Left hindlimb (tissue), 1 donor: ENCODE results near the gene VPREB3.
"Not testable (repeated sequence)": the region's sequence is repeated elsewhere in the genome, so short reads cannot be mapped to it uniquely, and the experiment has no call there.

Experiments
- DNase-seq: peaks from one replicate; pipeline ENCODE4 v3.0.0-alpha.2; 2018

Gene VPREB3

DNA sequence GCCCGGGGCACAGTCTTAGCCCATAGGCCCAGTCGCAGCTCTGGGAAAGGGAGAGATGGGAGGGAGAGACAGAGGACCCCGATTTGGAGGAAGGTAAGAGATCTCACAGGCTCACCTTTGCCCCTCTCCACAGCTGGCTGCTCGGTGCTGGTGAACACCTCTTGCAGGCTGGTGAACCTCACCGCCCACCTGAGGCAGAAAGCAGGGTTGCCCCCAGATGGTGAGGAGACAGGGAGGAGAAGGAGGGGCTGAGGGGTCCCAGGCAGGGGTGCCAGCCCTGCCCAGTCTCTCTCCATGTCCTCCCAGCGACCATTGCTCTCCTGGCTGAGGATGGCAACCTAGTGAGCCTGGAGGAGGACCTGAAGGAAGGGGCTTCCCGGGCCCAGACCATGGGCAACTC is 9.7 kb upstream of the VPREB3 start:
- no peak for DNase-seq

DNA sequence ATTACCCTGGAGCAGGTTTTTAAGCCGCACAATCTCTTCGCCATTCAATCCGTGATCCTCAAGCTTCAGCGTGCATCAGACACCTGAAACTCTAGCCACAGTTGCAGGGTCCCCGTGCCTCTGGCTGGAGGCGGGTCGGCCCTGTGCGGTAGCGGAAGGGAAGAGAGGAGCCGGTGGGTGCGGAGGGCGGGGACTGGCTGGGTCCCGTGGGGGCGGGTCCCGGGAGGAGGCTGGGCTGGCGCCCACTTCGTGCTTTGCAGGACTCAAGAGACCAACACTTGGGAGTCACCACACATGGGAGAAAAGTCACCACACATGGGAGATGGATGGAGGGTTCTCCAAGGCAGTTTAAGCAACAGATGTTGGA is 9.3 kb upstream of the VPREB3 start:
- DNase-seq, result no peak

DNA sequence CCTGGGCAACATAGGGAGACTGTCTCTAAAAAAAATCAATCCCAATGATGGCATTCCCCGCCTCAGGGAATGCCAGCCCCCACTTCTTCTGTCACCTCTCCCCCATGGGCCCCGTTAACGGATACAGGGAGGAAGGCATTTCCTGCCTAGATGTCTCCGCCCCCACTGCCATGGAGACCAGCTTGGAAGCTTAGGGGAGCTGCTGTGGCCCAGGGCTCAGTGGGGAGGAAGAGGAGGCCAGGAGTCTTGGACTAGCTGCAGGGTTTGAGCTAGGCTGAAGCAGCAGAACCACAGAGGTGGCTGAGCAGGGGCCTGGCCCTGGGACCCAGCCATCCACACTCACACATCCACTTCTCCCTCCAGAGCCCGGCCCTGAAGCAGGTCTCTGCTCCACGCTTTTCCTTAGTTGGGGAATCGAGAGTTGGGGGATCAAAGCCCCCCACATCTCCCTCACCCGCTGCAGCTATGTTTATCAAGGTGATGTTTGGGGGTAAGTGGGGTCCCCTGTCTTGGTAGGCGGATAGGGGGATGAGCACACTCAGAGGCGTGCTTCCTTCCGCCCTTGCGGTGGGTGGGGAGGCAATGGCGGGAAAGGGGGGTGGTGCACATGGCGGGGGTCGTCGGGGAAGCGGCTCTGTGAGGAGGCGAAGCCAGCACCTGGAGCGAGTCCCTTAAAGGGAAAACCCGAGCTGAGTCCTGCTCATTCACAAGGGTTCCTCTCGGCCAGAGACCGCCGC is 8.8 kb upstream of the VPREB3 start, which contains the start of gene C22orf15:
Gene C22orf15, plus strand, starts transcription at position 149 of the 737 bp plus-strand sequence. Its CDS starts 317 bp downstream, at position 466.
- DNase-seq, result no peak

DNA sequence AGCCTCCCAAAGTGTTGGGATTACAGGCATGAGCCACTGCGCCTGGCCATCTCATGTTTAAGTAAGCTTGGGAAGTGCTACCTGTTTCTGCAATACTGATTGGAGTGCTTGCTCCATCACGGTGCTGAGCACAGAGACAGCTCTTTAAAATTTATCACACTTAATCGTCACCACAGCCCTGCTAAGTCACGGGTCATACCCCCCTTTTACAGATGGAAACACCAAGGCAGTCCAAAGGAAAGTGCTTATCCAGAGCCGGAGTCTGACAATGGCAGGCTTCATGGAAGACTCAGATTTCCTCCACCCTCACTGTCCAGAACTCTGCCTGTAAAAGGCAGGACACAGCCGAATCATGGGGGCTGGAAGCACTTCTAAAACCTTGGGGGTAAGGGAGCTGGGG is 5.8 kb upstream of the VPREB3 start:
- no peak for DNase-seq

DNA sequence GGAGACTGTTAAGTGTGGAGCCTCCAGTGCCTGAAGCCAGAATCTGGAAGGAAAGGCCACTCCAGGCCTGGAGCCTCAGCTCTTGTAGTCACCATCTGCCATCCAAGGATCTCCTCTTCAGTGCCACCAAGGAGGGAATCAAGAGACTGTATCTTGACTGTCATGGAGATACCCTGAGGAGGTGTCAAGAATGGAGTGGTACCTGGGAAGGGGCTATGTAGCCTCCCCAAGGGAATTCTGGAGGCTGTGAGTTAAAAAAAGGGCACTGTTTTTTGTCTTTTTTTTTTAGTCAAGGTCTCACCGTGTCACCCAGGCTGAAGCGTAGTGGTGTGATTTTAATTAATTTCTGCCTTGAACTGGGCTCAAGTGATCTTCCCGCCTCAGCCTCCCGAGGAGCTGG is 5.3 kb upstream of the VPREB3 start:
- DNase-seq, result no peak

DNA sequence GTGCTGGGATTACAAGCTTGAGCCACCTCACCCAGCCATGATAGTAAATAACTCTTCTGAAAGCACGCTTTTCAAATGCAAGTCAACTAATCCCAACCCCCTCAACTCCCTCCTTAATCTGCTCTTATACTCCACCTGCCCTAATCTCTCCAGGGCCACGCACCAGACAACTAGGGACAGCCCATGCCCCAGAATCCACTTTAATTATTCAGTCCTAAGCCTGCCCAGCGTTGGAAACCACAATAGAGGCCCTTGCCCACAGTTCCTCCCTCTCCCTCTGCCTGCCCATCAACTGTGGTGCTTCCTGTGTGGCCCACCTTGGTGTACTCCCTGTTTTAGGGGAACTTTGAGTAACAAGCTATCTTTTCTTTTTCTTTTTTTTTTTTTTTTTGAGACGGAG is 2.7 kb upstream of the VPREB3 start:
- DNase-seq, result no peak

DNA sequence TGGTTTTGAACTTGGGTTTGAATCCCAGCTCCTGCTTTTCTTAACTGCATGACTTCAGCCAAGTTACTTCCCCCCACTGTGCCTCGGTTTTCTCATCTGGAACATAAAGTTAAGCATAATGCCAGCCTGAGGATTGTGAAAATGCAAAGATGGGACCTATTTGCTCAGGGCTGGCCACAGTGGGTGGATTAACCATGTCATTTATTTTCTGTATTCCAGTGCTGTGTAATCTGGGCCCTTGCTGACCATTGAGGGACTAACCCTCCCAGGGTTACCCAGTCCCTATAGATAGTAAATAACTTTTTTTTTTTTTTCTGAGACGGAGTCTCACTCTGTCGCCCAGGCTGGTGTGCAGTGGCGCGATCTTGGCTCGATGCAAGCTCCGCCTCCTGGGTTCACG is 1.5 kb upstream of the VPREB3 start:
- DNase-seq, result no peak

DNA sequence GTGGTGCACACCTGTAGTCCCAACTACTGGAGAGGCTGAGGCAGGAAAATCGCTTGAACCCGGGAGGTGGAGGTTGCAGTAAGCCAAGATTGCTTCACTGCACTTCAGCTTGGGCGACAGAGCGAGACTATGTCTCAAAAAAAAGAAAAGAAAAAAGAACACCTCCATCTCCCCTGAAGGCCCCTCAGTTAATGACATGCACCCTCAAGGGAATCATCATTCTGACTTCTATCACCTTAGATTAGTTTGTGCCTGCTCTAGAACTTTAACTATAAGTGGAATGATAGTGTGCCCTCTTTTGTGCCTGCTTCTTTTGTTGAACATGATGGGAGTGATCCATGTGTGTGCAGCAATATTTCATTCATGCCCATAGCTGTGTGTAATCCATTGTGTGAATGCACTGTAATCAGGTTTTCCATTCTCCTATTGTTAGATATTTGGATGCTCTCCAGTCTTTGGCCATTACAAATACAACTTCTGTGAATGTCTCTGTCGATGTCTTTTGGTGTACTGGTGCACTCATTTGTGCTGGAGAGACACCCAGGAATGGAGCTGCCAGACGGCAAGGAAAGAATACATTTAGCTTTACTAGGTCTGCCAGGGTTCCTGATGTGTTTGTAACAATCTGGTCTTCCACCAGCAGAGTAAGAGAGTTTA is 883 bp upstream of the VPREB3 start:
- no peak for DNase-seq

DNA sequence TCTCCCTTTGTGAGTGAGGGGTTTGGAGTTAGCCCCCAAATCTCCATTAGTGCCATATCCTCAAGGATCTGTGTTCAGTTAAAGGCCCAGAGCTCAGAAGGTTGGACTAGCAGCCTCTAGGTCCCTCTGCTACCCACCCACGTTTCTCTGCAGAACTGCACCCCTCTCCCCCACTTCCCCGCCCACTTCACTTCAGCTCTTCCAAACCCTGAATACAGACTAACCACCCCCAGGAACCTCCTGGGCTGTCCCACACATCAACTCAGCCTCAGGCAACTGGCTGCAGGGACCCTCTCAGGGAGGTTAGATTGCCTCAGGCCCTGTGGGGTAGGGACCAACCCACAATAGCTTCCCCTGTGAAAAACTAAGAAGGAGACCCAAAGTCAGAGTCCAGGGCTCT is 840 bp downstream of the VPREB3 start:
- no peak for DNase-seq

DNA sequence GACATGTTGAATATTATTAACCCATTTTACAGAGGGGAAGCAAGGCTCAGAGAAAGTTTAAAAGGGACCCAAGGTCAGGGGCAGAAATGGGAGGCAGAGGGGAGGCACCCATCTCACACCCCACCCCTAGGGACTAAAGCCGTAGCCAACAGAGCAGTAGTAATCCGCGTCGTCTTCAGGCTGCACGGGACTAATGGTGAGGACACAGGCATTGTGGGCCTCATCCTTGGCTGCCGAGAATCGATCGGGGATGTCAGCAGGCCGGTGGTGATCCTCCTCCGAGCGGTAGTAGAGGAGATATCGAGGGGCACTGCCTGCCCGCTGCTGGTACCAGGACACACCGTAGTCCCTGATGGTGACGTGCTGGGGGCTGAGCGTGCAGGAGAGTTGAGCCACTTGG is 1.5 kb downstream of the VPREB3 start:
- no peak for DNase-seq

DNA sequence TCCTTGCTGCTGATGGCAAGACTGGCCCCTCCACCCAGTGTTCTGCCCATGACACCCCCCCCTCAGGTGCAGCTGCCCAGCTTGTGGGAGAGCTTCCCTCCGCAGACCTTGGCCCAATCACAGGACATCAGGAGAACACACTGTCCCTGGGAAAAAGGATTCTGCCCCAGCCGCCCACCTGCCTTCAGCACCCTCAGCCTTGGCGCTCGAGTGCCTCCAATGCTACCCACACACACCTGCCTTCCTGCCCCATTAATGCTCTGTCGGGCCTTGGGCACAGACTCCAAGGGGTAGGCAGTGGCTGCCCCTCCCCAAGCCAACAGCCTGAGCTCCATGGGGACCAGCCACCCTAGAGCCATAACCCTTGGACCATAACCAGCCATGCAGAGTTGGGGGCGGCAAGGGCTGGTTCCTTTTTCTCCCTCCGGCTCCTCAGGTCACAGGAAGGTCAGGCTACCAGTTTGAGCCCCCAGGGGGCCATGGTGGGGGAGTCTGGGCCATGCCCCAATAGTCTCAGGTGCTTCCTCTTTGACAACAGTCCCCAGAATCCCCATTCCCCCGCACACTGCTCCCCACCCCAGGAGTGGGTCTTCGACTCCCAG is 2.0 kb downstream of the VPREB3 start:
- DNase-seq, result no peak

DNA sequence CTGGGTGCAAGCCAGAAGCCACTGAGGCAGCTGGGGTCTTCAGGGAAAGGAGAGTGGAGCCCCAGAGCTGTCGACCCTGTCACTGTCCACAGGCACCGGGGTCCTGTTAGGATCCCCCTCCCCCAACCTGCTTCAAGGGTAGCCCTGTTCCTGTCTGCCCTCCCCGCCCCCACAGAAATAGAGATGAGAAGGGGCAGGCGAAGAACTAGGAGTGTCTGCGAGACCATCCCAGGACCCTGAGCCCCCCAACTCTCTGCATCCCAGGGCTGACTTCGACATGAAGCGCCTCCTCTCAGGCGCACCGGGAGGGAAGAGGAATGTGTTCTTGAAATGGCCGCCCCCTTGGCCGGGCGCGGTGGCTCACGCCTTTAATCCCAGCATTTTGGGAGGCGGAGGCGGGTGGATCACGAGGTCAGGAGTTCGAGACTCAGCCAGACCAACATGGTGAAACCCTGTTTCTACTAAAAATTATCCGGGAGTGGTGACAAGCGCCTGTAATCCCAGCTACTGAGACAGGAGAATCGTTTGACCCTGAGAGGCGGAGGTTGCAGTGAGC is 2.7 kb downstream of the VPREB3 start:
- peak; percentile 77 for DNase-seq

DNA sequence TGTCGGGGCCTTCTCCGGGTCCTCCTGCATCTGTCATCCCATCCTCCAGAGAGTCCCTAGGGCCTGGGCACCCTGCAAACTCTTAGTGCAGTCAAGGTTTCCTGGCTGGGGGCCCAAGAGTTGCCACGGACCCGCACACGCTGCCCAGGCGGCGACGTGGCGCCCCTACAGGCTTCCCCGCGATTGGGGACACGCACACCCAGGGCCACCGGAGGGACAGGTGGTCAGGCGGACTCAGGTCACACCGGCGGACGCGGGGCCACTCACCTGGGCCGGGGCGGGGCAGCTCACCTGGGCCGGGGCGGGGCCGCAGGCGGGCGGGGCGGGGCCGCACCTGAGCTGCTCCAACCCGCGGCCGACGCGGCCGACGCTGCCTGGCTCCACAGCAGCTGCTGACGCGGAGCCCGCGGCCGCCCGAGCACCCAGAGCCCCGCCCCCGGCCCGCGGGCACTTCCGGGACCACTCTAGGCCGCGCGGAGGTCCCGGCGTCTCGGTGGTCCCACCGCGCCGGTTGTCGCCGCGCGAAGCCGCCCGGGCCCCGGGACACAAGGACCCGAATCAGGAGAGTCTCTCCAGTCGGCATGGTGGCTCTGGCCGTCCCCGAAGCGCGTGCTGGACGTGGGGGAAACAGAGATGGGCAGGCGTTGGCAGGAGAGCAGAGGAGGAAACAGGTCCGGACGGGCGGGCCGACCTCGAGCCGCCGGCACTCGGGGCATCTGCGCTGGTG is 3.3 kb downstream of the VPREB3 start, which contains the start of gene ZNF70:
Gene ZNF70, minus strand, starts transcription at position 399 of the 727 bp plus-strand sequence. CDS start 5,972 bp downstream, outside the sequence.
- DNase-seq, result peak; percentile 89

DNA sequence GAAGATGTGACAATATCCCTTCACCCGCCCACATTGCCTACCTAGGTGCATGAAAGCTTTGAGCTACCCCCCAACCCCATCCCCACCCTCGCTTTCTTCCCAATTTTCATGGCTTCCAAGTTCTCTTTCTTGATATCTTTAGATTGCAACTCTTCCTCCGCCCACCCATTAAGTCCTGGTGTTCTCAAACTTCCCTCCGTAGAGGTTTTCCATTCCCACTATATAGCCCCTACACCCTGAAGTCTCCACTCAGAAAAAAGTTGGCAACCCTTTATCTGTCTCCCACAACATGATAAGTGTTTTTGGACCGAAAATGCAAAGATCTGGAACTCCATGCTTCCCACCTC is 3.9 kb downstream of the VPREB3 start:
- no peak for DNase-seq

DNA sequence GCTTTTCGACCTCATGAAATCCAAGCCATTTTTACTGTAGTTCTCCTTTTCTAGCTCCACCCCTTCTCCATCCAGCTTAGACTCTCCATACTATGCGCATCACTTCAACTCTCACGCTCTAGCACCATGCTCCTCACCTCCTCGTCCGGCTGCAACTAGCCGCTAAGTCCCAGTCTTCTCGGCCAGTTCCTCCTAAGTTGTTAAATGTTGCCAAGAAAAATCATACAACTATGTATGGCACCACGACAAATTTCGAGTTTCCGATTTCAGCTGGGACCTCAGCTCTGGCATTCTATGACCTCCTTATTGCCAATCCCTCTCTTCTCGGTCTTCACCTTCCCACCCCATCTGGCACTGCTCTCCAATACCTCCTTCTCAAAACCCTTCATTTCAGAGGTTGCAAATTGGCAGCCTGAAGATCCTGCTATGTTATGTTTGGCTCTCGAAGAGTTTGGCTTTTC is 4.4 kb downstream of the VPREB3 start:
- DNase-seq, result peak; percentile 82

DNA sequence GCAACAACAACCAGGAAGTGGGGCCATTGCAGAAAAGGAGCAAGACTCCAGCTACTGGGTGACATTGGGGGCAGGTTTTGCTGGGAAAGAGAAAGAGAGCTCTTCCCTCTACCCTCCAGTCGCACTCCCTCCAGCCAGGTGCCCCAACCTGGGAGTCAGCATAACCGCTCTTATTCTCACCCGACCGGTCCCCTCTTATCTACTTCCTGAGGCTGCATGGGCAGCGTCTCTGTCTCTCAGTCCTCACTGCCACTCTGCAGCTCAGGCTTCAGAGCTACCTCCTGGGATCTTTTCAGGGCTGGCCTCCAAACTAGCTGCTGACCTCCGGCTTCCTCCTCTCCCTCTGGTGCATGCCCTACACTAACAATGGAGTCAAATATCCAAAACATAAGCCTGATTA is 8.4 kb downstream of the VPREB3 start:
- no peak for DNase-seq

DNA sequence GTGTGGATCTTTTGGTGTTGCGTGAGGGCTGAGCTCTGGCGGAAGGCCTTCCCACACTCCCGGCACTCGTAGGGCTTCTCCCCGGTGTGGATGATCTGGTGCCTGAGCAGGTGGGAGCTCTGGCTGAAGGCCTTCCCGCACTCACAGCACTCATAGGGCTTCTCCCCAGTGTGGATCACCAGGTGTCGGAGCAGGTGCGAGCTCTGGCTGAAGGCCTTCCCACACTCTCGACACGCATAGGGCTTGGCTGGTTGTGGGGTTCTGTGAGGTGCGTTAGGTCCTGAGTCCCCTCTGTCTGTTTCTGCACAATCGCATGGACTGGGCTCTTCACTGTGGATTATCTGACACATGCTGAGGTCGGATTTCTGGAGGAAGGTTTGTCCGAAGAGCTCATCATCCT is 9.7 kb downstream of the VPREB3 start:
- no peak for DNase-seq

DNA sequence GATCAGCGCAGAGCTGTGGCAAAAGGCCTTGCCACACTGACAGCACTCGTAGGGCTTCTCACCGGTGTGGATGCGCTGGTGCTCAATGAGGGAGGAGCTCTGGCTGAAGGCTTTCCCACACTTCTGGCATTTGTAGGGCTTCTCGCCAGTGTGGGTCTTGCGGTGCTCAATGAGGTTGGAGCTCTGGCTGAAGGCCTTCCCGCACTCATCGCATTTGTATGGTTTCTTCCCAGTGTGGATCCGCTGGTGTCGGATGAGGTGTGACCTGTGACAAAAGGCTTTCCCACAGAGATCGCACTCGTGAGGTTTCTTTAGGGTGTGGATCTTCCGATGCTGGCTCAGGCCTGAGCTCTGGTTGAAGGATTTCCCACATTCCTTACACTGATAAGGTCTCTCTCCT is 10.2 kb downstream of the VPREB3 start:
- DNase-seq, result no peak

DNA sequence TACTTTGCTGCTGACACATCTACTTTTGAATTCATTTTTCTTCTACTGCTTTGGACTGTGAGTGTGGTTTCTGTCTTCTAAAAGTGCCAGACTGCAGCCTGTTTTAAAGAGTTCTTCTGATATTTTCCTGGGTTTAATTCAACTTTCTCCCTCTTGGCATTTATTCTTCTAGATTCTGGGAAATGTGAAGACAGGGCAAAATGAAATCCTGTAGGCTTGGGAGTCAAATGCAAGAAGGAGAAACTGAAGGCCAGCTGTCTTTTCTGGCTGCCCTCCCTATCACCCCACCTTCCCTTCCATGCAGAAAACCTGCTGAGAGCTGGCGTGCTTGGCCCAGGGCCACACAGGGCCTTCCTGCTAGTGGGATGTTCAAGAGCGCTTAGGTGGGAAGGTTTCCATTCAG is 10.9 kb downstream of the VPREB3 start:
- peak; percentile 88 for DNase-seq

DNA sequence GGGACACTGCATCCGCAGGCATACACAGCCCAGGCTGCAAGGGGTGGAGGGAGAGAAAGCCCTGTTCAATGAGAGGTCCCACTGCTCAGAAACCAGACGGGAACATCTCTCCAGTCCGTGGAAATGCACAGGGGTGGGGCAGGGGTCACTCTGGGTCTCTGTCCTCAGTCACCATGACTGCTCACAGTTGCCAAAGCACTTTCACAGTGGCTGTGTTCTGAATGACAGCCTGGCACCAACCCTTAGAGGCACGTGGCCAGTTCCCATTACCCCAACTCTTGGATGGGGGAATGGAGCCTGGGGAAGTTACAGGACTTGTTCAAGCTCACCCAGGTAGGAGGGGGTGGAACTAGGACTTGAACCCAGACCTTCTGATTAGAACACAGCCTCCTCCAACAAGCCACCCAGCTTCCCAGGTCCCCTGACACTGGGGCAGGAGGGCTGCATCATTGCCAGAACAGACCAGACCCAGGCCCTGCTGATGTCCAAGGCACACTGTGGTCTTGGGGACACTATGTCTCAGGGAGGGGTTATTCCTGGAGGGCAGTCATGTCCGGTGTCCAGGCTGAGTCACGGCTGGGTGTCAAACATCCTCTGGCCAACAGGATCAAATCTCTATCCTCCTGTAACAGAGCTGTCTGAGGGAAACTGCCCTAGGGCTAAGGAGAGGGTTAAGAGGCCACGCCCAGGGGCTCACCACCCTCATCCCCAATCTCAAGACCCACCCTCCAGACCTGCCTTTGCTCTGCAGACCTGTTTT is 11.5 kb downstream of the VPREB3 start:
- DNase-seq, result no peak

DNA sequence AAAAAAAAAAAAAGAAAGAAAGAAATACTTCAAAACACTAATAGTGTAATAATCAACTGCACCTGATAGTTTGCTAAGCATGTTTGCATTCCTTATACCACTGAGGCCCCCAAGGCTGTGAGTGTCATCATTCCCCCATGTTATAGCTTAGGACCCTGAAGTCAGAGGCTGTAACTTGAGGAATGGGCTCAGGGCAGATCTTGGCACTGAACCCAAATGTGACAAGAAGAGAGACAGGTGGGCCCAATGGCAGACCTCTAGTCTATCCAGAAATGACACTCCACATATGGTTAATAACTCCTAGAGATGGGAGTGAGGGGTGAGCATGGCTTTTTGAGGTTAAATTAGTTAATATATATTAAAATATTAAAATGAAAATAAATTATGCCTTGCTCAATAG is 16.5 kb downstream of the VPREB3 start:
- DNase-seq, result no peak

DNA sequence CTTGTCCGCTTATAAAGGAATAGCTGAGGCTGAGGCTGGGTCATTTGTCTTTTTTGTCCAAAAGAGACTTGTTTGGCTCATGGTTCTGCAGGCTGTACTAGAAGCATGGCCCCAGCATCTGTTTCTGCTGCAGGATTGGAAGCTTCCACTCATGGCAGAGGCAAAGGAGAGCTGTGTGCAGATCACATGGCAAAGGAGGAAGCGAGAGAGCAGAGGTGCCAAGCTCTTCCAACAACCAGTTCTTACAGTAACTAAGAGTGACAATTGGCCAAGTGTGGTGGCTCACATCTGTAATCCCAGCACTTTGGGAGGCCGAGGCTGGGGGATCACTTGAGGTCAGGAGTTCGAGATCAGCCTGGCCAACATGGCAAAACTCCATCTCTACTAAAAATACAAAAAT is 26.1 kb downstream of the VPREB3 start:
- DNase-seq, result not testable (repeated sequence)
